ENCODE measurements around the gene VWDE.

Gene VWDE

DNA sequence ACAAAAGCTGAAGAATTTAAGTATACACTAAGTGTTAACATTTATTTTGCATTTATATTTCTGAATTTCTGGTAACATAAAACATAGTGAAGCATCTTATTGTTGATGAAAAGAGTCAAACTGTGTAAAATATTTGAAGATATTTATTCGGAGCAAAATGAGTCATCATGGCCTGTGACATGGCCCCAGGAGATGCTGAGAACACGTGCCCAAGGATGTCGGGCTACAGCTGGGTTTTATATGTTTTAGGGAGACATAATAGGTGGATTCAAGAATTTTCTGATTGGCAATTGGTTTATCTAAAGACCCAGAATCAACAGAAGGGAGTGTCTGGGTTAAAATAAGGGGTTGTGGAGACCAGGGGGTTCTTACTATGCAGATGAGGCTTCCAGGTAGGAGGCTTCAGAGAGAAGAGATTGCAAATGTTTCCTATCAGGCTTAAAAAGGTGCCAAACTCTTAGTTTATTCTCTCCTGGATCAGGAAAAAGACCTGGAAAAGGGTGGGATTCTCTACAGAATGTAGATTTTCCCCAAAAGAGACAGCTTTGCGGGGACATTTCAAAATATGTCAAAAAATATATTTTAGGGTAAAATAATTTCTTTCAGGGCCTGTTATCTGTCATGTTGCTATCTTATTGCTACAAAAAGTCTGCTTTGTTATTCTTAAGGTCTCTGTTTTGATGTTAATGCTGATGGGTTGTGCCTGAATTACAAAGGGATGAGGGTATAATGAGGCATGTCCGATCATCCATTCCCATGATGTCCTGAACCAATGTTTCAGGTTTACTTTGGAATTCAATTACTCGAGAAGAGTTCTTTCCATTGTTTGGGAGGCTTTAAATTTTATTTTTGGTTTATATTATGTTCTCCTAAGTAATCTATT lies 74.5 kb downstream of the VWDE start:
- Histone ChIP-seq H3K9me3 (ENCODE audit: control insufficient read depth, insufficient read depth, low read length) (no peaks in the 10 kb centered on the region), H3K36me3 (ENCODE audit: control insufficient read depth, insufficient read depth, low read length) (no peaks in the 10 kb centered on the region), H3K4me1 (ENCODE audit: control insufficient read depth, insufficient read depth, low read length) (peaks cover 5% of the 10 kb centered on the region), H3K27me3 (ENCODE audit: control insufficient read depth, insufficient read depth, low read length) (no peaks in the 10 kb centered on the region), H3K27ac (ENCODE audit: low read length) (no peak overlapping the region), H3K4me3 (ENCODE audit: low read length) (no peak overlapping the region)
- peak; percentile 43 for DNase-seq (ENCODE audit: low read depth, low spot score)
- no CpG with 5 or more reads among the region's 6 CpGs for WGBS (ENCODE audit: insufficient coverage, insufficient read length)

DNA sequence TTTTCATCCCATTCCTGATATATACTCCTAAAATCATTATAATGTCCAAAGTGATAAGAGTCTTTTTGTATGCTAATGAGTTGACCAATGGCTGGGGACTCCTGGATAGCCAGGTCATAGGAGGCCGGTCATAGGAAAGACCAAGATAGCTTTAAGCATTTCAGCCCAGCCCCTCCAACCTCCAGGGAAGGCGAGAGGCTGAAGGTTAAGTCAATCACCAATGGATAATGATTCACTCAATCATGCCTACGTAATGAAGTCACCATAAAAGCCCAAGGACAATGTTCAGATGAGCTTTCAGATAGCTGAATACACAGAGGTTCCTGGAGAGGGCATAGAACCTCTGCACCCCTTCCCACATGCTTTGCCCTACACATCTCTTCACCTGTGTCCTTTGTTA lies 75.7 kb downstream of the VWDE start:
- WGBS (ENCODE audit: insufficient coverage, insufficient read length) = no CpG with 5 or more reads among the region's 3 CpGs
- Histone ChIP-seq H3K36me3 (ENCODE audit: control insufficient read depth, insufficient read depth, low read length) (no peaks in the 10 kb centered on the region), H3K4me3 (ENCODE audit: low read length) (no peak overlapping the region), H3K27me3 (ENCODE audit: control insufficient read depth, insufficient read depth, low read length) (no peaks in the 10 kb centered on the region), H3K27ac (ENCODE audit: low read length) (no peak overlapping the region), H3K4me1 (ENCODE audit: control insufficient read depth, insufficient read depth, low read length) (peaks cover 7% of the 10 kb centered on the region), H3K9me3 (ENCODE audit: control insufficient read depth, insufficient read depth, low read length) (no peaks in the 10 kb centered on the region)
- no peak for DNase-seq (ENCODE audit: low read depth, low spot score)

DNA sequence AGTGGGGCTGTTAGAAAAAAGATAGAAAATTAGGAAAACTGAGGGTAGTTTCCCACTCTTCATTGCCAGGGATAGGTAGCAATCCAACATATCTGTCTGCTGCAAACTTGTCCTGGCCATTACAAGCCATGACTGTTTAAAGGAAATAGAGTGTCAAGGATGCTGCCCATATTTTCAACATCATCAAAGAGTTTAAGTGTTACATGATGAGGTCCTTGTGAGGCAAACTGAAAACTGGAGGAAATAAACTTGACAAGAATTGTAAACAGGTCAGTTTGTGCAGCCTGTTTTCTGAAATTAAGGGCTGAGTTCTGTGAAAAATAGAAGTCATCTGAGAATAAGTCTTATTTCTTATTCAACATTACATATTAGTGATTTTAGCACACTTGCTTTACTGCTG lies 78.0 kb downstream of the VWDE start:
- Histone ChIP-seq H3K27ac (ENCODE audit: low read length) (no peak overlapping the region), H3K4me1 (ENCODE audit: control insufficient read depth, insufficient read depth, low read length) (peaks cover 7% of the 10 kb centered on the region), H3K4me3 (ENCODE audit: low read length) (no peak overlapping the region), H3K36me3 (ENCODE audit: control insufficient read depth, insufficient read depth, low read length) (no peaks in the 10 kb centered on the region), H3K9me3 (ENCODE audit: control insufficient read depth, insufficient read depth, low read length) (no peaks in the 10 kb centered on the region), H3K27me3 (ENCODE audit: control insufficient read depth, insufficient read depth, low read length) (no peaks in the 10 kb centered on the region)
- DNase-seq (ENCODE audit: low read depth, low spot score) = no peak

- H3K4me3 ChIP-seq (ENCODE audit: low read length) = no peak overlapping the region
- H3K36me3 ChIP-seq (ENCODE audit: control insufficient read depth, insufficient read depth, low read length) = no peaks in the 10 kb centered on the region
- WGBS (ENCODE audit: insufficient coverage, insufficient read length) = no CpG with 5 or more reads among the region's 10 CpGs
- H3K4me1 ChIP-seq (ENCODE audit: control insufficient read depth, insufficient read depth, low read length) = peaks cover 5% of the 10 kb centered on the region
- H3K27ac ChIP-seq (ENCODE audit: low read length) = no peak overlapping the region
- H3K27me3 ChIP-seq (ENCODE audit: control insufficient read depth, insufficient read depth, low read length) = no peaks in the 10 kb centered on the region
- H3K9me3 ChIP-seq (ENCODE audit: control insufficient read depth, insufficient read depth, low read length) = no peaks in the 10 kb centered on the region
- no peak for DNase-seq (ENCODE audit: low read depth, low spot score)
Measured at GRCh38 chr7:12323415-12323814, 80.2 kb downstream of the VWDE start.

DNA sequence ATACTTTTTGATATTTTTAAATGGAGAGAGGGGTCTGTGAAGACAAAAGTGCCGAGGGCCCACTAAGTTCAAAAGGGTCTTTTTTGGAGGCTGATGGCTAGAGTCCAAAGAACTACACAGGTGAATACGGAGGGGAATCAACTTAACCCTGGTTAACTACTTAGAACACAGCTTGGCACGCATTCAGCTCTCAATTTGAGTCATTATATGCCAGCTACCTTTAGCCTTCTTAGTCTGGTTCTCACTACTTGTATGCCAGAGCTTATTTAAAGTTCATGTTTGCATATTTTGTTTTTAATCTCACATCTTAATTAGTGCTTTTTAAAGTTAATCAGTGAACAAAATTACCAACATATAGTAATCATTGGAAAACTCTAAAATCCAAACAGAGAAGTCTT lies 80.8 kb downstream of the VWDE start:
- WGBS (ENCODE audit: insufficient coverage, insufficient read length) = no CpG with 5 or more reads among the region's 3 CpGs
- Histone ChIP-seq H3K4me1 (ENCODE audit: control insufficient read depth, insufficient read depth, low read length) (0 out of 2 replicates have a peak, but pooled peaks cover 1% of the 10 kb centered on the region), H3K9me3 (ENCODE audit: control insufficient read depth, insufficient read depth, low read length) (no peaks in the 10 kb centered on the region), H3K27me3 (ENCODE audit: control insufficient read depth, insufficient read depth, low read length) (no peaks in the 10 kb centered on the region), H3K4me3 (ENCODE audit: low read length) (no peak overlapping the region), H3K27ac (ENCODE audit: low read length) (no peak overlapping the region), H3K36me3 (ENCODE audit: control insufficient read depth, insufficient read depth, low read length) (no peaks in the 10 kb centered on the region)
- DNase-seq (ENCODE audit: low read depth, low spot score) = no peak

DNA sequence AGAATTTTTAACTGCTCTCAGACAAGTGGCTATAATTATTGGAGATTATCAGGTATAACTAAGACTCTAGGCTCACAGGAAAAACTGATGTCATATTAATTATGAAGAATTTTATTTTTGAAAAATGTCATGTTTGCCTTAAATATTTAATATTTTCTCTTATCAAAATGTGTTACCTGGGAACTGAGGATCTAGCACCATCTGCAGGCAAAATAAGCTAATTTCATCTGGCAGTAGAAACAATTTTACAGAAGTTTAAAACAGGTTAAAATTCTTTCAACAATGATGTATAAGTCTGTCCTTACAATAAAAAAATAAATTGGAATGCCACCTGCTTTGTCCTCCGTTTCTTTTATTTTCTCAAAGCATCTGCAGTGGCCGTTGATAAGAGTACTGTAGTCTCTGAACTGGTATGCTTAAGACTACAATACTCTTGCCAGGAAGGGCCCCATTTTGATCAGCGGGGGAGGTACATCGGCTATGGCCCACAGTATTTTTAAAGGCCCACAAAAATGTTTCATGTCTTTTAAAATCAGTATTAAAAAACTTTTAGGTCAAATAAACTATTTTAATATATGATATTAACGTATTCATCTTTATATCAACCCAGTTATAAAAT lies 81.3 kb downstream of the VWDE start:
- no CpG with 5 or more reads among the region's 5 CpGs for WGBS (ENCODE audit: insufficient coverage, insufficient read length)
- Histone ChIP-seq H3K4me1 (ENCODE audit: control insufficient read depth, insufficient read depth, low read length) (0 out of 2 replicates have a peak, but pooled peaks cover 1% of the 10 kb centered on the region), H3K9me3 (ENCODE audit: control insufficient read depth, insufficient read depth, low read length) (no peaks in the 10 kb centered on the region), H3K27me3 (ENCODE audit: control insufficient read depth, insufficient read depth, low read length) (no peaks in the 10 kb centered on the region), H3K36me3 (ENCODE audit: control insufficient read depth, insufficient read depth, low read length) (no peaks in the 10 kb centered on the region), H3K27ac (ENCODE audit: low read length) (no peak overlapping the region), H3K4me3 (ENCODE audit: low read length) (no peak overlapping the region)
- no peak for DNase-seq (ENCODE audit: low read depth, low spot score)

GRCh38 chr7:12320987-12321647 lies 82.5 kb downstream of the VWDE start:
- DNase-seq (ENCODE audit: low read depth, low spot score) = no peak
- H3K27me3 ChIP-seq (ENCODE audit: control insufficient read depth, insufficient read depth, low read length) = no peaks in the 10 kb centered on the region
- WGBS (ENCODE audit: insufficient coverage, insufficient read length) = no CpG with 5 or more reads among the region's 2 CpGs
- H3K9me3 ChIP-seq (ENCODE audit: control insufficient read depth, insufficient read depth, low read length) = no peaks in the 10 kb centered on the region
- H3K27ac ChIP-seq (ENCODE audit: low read length) = no peak overlapping the region
- H3K36me3 ChIP-seq (ENCODE audit: control insufficient read depth, insufficient read depth, low read length) = no peaks in the 10 kb centered on the region
- H3K4me3 ChIP-seq (ENCODE audit: low read length) = no peak overlapping the region
- 0 out of 2 replicates have a peak, but pooled peaks cover 1% of the 10 kb centered on the region for H3K4me1 ChIP-seq (ENCODE audit: control insufficient read depth, insufficient read depth, low read length)

DNA sequence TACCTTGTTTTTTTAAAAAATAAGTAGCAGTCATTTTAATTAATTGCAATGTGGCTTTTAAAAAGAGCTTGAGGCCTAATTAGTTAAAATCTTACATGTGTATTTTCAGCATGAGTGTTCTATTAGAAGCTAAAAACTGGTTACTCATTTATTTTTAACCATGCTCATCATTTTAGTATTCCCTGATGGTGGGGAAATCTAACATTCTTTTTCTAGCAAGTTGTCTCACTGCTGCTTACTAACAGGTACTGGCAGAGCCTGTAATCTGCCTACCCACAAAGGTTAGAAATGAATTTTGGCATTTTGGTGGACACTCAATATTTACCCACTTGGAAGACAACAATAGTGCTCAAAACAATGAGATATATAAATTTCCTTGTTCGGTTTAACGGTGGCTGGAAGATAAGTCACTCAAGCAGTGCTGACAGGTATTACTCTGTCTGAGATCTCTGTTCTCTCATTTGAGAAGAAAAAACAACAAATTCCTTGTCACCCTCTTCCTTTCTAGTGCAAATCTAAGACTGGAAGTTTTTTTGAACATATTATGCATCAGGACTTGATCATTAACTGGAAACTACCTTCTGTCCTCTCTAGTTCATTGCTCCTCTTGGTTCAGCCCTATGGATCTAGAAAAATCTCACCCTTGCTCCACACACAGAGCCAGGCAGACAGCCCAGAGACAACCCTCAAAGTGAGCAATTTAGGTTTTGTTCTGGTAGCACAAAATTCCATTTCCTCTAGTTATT lies 83.3 kb downstream of the VWDE start:
- no CpG with 5 or more reads among the region's 2 CpGs for WGBS (ENCODE audit: insufficient coverage, insufficient read length)
- no peak overlapping the region for H3K27ac ChIP-seq (ENCODE audit: low read length)
- 0 out of 2 replicates have a peak, but pooled peaks cover 1% of the 10 kb centered on the region for H3K4me1 ChIP-seq (ENCODE audit: control insufficient read depth, insufficient read depth, low read length)

DNA sequence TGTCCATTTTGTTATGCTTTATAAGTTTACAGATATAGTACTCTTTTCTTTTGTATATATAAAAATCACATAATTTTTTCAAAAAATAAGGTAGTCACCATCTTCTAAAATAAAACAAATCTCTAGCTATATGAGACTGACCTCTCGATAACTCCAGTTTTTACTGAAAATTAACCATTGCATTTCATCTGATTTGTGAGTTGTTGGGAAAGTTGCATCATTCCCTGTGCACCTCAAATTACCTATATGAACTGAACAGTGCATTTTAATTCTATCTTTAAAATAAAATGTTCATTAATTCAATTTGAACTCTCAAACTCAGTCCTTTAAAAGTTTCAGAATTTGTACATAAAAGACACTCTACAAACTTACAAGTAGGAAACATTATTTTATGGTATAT lies 86.0 kb downstream of the VWDE start:
- Histone ChIP-seq H3K4me1 (ENCODE audit: control insufficient read depth, insufficient read depth, low read length) (no peaks in the 10 kb centered on the region), H3K4me3 (ENCODE audit: low read length) (no peak overlapping the region)

More for the DNA sequence above, 83.3 kb downstream of the VWDE start:
- Histone ChIP-seq H3K36me3 (ENCODE audit: control insufficient read depth, insufficient read depth, low read length) (no peaks in the 10 kb centered on the region), H3K4me3 (ENCODE audit: low read length) (no peak overlapping the region), H3K9me3 (ENCODE audit: control insufficient read depth, insufficient read depth, low read length) (no peaks in the 10 kb centered on the region), H3K27me3 (ENCODE audit: control insufficient read depth, insufficient read depth, low read length) (no peaks in the 10 kb centered on the region)
- DNase-seq (ENCODE audit: low read depth, low spot score) = no peak

DNA sequence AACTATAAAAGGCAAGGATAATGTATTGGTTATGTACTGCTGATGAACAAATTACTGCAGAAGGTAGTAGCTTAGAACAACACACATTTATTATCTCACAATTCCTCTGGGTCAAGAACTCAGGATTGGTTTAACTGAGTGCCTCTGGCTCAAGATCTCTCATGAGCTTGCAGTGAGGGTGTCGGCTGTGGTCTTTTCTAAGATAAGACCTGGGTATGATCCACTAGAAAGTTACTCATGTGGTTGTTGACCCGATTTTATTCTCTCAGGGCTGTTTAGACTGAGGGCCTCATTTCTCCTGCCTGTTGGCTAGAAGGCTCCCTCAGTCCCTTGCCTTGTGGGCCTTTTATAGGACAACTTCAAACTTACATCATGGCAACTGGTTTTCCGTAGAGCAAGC lies 86.7 kb downstream of the VWDE start:
- Histone ChIP-seq H3K4me1 (ENCODE audit: control insufficient read depth, insufficient read depth, low read length) (no peaks in the 10 kb centered on the region), H3K9me3 (ENCODE audit: control insufficient read depth, insufficient read depth, low read length) (no peaks in the 10 kb centered on the region), H3K36me3 (ENCODE audit: control insufficient read depth, insufficient read depth, low read length) (no peaks in the 10 kb centered on the region), H3K27me3 (ENCODE audit: control insufficient read depth, insufficient read depth, low read length) (no peaks in the 10 kb centered on the region), H3K27ac (ENCODE audit: low read length) (no peak overlapping the region), H3K4me3 (ENCODE audit: low read length) (no peak overlapping the region)
- WGBS (ENCODE audit: insufficient coverage, insufficient read length) = no CpG with 5 or more reads among the region's 3 CpGs
- no peak for DNase-seq (ENCODE audit: low read depth, low spot score)

More for the DNA sequence above, 86.0 kb downstream of the VWDE start:
- H3K27me3 ChIP-seq (ENCODE audit: control insufficient read depth, insufficient read depth, low read length) = no peaks in the 10 kb centered on the region
- no peaks in the 10 kb centered on the region for H3K36me3 ChIP-seq (ENCODE audit: control insufficient read depth, insufficient read depth, low read length)
- no peaks in the 10 kb centered on the region for H3K9me3 ChIP-seq (ENCODE audit: control insufficient read depth, insufficient read depth, low read length)
- DNase-seq (ENCODE audit: low read depth, low spot score) = no peak
- no CpG with 5 or more reads among the region's 1 CpG for WGBS (ENCODE audit: insufficient coverage, insufficient read length)
- H3K27ac ChIP-seq (ENCODE audit: low read length) = no peak overlapping the region

Data from iPS DF 6.9 (cell line).